ENCODE results near the gene NCOA4. TPM values are rescaled to one million over a fixed set of nuclear protein-coding genes. Genes with fewer than 3 reads are reported as not detected.
"Not testable (repeated sequence)": the region's sequence is repeated elsewhere in the genome, so short reads cannot be mapped to it uniquely, and the experiment has no call there.

The NCOA4 gene
- total RNA-seq, 2 donors from 2014 or later = 60.2 to 80.1 TPM

DNA sequence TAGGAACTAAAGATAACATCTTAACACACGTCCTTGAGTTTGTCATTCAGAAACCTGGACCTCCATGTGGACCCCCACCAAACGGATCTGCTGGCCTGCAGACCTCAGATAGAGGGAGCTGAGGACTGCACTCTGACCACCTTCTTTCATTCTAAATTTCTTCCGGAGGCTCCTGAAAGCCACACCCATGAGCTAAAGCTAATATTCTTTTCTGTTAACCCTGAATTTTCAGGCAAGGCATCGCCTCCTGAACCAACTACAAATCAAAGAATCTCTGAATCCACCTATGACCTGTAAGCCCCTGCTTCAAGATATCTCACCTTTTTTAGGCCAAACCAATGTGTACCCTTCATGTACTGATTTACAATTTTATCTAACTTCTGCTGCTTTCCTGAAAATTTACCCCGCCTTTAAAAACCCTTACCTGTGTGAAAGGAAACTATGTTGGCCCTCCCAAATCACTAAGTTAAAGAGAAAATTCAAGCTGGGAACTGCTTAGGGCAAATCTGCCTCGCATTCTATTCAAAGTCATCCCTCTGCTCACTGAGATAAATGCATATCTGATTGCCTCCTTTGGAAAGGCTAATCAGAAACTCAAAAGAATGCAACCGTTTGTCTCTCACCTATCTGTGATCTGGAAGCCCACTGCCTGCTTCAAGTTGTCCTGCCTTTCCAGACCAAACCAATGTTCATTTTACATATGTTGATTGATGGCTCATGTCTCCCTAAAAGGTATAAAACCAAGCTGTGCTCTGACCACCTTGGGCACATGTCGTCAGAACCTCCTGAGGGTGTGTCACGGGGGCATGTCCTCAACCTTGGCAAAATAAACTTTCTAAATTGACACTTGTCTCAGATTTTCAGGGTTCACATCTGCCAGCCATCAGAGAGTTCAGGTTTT lies 23.4 kb upstream of the NCOA4 start:
- Histone ChIP-seq H3K9me3 (no peaks in the 10 kb centered on the region), H3K4me1 (no peaks in the 10 kb centered on the region), H3K4me3 (no peak overlapping the region), H3K27ac (no peak overlapping the region), H3K27me3 (no peaks in the 10 kb centered on the region), H3K36me3 (replicated peaks in 1 of 2; ENCODE audit: insufficient read depth in 1 of 2, low read depth in 2 of 2) (no peaks in the 10 kb centered on the region)
- no peak for ATAC-seq
- no peak for TF ChIP-seq POLR2A (IDR thresholded peaks at IDR 0.05)
- TF ChIP-seq, protein P1, sequence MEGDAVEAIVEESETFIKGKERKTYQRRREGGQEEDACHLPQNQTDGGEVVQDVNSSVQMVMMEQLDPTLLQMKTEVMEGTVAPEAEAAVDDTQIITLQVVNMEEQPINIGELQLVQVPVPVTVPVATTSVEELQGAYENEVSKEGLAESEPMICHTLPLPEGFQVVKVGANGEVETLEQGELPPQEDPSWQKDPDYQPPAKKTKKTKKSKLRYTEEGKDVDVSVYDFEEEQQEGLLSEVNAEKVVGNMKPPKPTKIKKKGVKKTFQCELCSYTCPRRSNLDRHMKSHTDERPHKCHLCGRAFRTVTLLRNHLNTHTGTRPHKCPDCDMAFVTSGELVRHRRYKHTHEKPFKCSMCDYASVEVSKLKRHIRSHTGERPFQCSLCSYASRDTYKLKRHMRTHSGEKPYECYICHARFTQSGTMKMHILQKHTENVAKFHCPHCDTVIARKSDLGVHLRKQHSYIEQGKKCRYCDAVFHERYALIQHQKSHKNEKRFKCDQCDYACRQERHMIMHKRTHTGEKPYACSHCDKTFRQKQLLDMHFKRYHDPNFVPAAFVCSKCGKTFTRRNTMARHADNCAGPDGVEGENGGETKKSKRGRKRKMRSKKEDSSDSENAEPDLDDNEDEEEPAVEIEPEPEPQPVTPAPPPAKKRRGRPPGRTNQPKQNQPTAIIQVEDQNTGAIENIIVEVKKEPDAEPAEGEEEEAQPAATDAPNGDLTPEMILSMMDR (IDR thresholded peaks at IDR 0.05) = no peak
- intact Hi-C loops (cut with DNase I) = no loop called here
- WGBS, 2 donors = 40 to 42% methylated on average over 9 of the region's 9 CpGs
- DNase-seq = no peak

DNA sequence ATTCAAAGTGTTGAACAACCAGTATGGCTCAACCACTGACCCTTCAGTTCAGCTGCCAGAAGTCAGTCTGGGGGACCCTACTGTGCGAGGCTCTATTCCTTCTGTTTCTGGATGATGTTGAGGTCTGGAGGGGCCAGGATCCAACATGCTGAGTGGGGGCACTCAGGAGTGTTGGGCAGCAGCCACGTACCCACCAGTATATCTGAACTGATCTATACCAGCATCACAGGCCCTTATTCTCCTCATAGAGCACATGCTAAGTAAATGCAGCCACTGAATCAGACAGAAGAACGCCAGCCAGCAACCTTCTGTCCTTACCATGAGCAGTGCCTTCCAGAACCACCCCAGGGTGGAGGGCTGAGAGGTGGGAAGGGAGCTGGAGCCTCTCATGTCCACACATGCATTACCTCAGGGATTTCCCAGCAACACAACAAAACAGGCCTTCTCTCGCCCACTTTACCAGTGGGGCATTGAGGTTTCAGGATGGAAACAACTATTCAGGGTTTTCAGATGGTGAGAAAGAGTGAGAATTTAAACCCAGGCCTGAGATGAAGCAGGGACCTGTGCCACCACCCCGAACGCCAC lies 22.5 kb upstream of the NCOA4 start:
- DNase-seq (no peak), ATAC-seq (no peak)
- TF ChIP-seq, protein P1 (IDR thresholded peaks at IDR 0.05) = no peak
- Histone ChIP-seq H3K4me3 (no peak overlapping the region), H3K36me3 (replicated peaks in 1 of 2; ENCODE audit: insufficient read depth in 1 of 2, low read depth in 2 of 2) (no peaks in the 10 kb centered on the region), H3K27ac (no peak overlapping the region), H3K4me1 (no peaks in the 10 kb centered on the region), H3K27me3 (no peaks in the 10 kb centered on the region), H3K9me3 (no peaks in the 10 kb centered on the region)
- intact Hi-C loops (cut with DNase I) = no loop called here
- WGBS, 2 donors = 76 to 83% methylated on average over 6 of the region's 6 CpGs

DNA sequence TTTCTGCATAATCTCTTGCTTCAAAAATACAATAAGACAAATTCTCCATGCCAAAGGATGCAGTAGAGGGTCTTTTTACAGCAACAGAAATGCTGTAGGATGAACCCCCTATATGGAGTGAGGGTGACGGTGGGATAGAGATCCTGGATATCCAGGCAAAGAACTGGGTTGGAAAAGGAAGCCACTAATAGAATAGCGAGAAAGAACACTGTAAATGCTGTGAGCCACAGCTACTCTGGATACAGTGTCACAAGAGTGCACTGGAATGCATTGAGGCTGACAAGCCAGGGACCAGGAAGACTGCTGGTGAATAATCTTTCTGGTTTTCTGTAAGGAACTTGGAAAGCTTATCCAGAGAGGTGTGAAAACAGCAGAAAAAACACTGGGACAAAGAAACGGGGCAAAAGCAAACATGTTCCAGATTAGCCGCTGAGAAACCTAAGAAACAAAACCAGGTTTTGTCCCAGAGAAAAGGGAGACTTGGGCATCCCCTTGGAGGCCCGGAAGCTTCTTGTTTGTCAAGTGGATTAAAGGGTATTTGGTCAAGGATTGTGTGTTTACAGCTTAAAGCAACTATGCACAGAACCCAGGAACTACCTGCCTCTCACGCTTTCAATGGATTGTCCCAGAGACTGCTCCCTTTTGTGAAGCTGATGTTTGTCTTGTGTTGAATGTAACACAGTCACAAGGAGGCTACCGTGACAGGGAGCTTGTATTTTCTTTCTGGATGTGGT lies 21.8 kb upstream of the NCOA4 start:
- Histone ChIP-seq H3K4me3 (no peak overlapping the region), H3K9me3 (no peaks in the 10 kb centered on the region), H3K27ac (no peak overlapping the region), H3K4me1 (no peaks in the 10 kb centered on the region), H3K36me3 (replicated peaks in 1 of 2; ENCODE audit: insufficient read depth in 1 of 2, low read depth in 2 of 2) (no peaks in the 10 kb centered on the region), H3K27me3 (no peaks in the 10 kb centered on the region)
- ATAC-seq (no peak), DNase-seq (no peak)
- WGBS, 2 donors = 35 to 46% methylated on average over 6 to 7 of the region's 7 CpGs
- intact Hi-C loops (cut with DNase I) = no loop called here
- TF ChIP-seq, protein P1 (IDR thresholded peaks at IDR 0.05) = no peak
- no peak for TF ChIP-seq POLR2A (IDR thresholded peaks at IDR 0.05)

DNA sequence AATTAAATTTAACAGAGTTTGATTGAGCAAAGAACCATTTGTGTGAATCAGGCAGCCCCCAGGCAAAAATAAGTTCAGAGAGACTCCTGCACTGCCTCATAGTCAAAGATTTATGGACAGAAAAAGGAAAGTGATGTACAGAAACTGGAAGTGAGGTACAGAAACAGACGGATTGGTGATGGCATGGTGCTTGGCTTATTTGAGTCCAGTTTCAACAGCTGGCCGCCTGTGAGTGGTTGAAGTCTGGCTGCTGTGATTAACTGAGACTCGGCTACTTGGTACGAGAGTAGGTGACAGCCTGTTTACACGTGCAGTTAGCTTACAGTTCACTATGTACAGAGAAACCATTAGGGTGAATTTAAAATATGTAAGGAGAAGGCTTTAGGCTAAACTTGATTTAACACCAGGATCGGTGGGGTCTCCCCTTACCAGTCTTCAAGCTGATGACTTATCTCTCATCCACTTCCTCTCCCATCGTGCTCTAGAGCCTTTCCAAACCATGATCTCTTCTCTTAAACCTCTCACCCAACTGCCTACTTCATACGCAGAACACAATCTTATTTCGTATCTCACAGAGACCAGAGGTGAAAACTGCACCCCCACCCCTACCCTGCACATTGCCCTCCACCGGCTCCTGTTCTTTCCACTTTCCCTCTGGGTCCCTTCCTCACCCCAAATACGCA lies 20.7 kb upstream of the NCOA4 start:
- WGBS, 2 donors = 51 to 65% methylated on average over 11 of the region's 11 CpGs
- DNase-seq (no peak), ATAC-seq (no peak)
- TF ChIP-seq, protein P1 (IDR thresholded peaks at IDR 0.05) = no peak
- TF ChIP-seq POLR2A (IDR thresholded peaks at IDR 0.05) = no peak
- intact Hi-C loops (cut with DNase I) = no loop called here
- H3K4me3 ChIP-seq = no peak overlapping the region
- H3K27me3 ChIP-seq = no peaks in the 10 kb centered on the region
- H3K9me3 ChIP-seq = no peaks in the 10 kb centered on the region
- no peaks in the 10 kb centered on the region for H3K36me3 ChIP-seq (replicated peaks in 1 of 2; ENCODE audit: insufficient read depth in 1 of 2, low read depth in 2 of 2)
- H3K4me1 ChIP-seq = no peaks in the 10 kb centered on the region
- no peak overlapping the region for H3K27ac ChIP-seq

DNA sequence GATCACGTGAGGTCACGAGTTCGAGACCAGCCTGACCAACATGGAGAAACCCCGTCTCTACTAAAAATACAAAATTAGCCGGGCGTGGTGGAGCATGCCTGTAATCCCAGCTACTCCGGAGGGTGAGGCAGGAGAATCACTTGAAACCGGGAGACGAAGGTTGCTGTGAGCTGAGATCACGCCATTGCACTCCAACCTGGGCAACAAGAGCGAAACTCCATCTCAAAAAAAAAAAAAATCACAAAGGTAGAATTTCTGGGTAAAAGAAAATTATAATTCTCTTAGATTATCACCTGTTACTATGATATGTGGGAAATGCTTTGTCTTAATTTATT lies 19.0 kb upstream of the NCOA4 start:
- H3K27ac ChIP-seq; H3K27me3 ChIP-seq; ATAC-seq; intact Hi-C loops (cut with DNase I); DNase-seq; H3K9me3 ChIP-seq; H3K4me3 ChIP-seq; H3K36me3 ChIP-seq (replicated peaks in 1 of 2; ENCODE audit: insufficient read depth in 1 of 2, low read depth in 2 of 2); H3K4me1 ChIP-seq: not testable (repeated sequence)
- 91 to 94% methylated on average over 11 of the region's 11 CpGs for WGBS, 2 donors

Measured in body of pancreas (tissue), 4 donors.